SK-N-SH treated with all-trans-retinoic acid at 6 μM for 48 hours (cell line): Measurements from ENCODE around the gene TMEM185B.

Experiments
- ATAC-seq: fragments of 200-7000 bp; cut with Tn5 transposase; 3 replicates; pipeline ENCODE4 v1.9.1; 2020; ENCODE audit warnings: mild to moderate bottlenecking, moderate library complexity
- ARNTL ChIP-seq: fragments of 450-650 bp; formaldehyde crosslinking; IDR thresholded peaks from 2 replicates; pipeline ENCODE4 v1.5.0; 2020; ENCODE audit warnings: low read depth, mild to moderate bottlenecking, moderate library complexity, borderline replicate concordance
- BACH2 ChIP-seq: fragments of 250-450 bp; sonication (Bioruptor Pico); IDR thresholded peaks from 2 replicates; pipeline ENCODE4 v1.9.0; 2021; ENCODE audit warnings: mild to moderate bottlenecking, borderline replicate concordance
- CSDC2 ChIP-seq: fragments of 250-450 bp; sonication (Bioruptor Pico); IDR thresholded peaks from 2 replicates; pipeline ENCODE4 v1.5.0; 2020; ENCODE audit warnings: mild to moderate bottlenecking, moderate library complexity
- ESRRG ChIP-seq: fragments of 250-450 bp; sonication (Bioruptor Pico); IDR thresholded peaks from 2 replicates; pipeline ENCODE4 v1.6.1; 2021; ENCODE audit warnings: mild to moderate bottlenecking
- GLIS3 ChIP-seq: fragments of 250-450 bp; sonication (Bioruptor Pico); IDR thresholded peaks from 2 replicates; pipeline ENCODE4 v1.5.0; 2020; ENCODE audit warnings: mild to moderate bottlenecking, moderate library complexity
- ISL1 ChIP-seq: fragments of 250-450 bp; sonication (Bioruptor Pico); IDR thresholded peaks from 2 replicates; pipeline ENCODE4 v2.1.2; 2022; ENCODE audit warnings: mild to moderate bottlenecking, moderate library complexity
- OSR1 ChIP-seq: fragments of 250-450 bp; sonication (Bioruptor Pico); IDR thresholded peaks from 2 replicates; pipeline ENCODE4 v1.8.0; 2022; ENCODE audit warnings: moderate library complexity, mild to moderate bottlenecking, inconsistent platforms
- PPARA ChIP-seq: fragments of 250-450 bp; sonication (Bioruptor Pico); IDR thresholded peaks from 2 replicates; pipeline ENCODE4 v1.5.0; 2020; ENCODE audit warnings: mild to moderate bottlenecking, borderline replicate concordance
- RARB ChIP-seq: fragments of 250-450 bp; sonication (Bioruptor Pico); IDR thresholded peaks from 2 replicates; pipeline ENCODE4 v1.8.0; 2021; ENCODE audit warnings: mild to moderate bottlenecking, moderate library complexity
- SNAI2 ChIP-seq: fragments of 250-450 bp; sonication (Bioruptor Pico); IDR thresholded peaks from 2 replicates; pipeline ENCODE4 v1.5.0; 2020; ENCODE audit warnings: mild to moderate bottlenecking, moderate library complexity
- TCF4 ChIP-seq: fragments of 250-450 bp; sonication (Bioruptor Pico); IDR thresholded peaks from 2 replicates; pipeline ENCODE4 v1.8.0; 2021; ENCODE audit warnings: mild to moderate bottlenecking, moderate library complexity, borderline replicate concordance
- TOX ChIP-seq: fragments of 250-450 bp; sonication (Bioruptor Pico); IDR thresholded peaks from 2 replicates; pipeline ENCODE4 v1.8.0; 2021; ENCODE audit warnings: mild to moderate bottlenecking, moderate library complexity, borderline replicate concordance
- ZC3H10 ChIP-seq: fragments of 250-450 bp; sonication (Bioruptor Pico); IDR thresholded peaks from 2 replicates; pipeline ENCODE4 v1.5.1; 2021; ENCODE audit warnings: mild to moderate bottlenecking, moderate library complexity
- ZFP3 ChIP-seq: fragments of 250-450 bp; sonication (Bioruptor Pico); IDR thresholded peaks from 2 replicates; pipeline ENCODE4 v1.5.0; 2020; ENCODE audit warnings: mild to moderate bottlenecking, moderate library complexity
- ZFP30 ChIP-seq: fragments of 450-650 bp; formaldehyde crosslinking; IDR thresholded peaks from 2 replicates; pipeline ENCODE4 v1.5.0; 2022; ENCODE audit warnings: mild to moderate bottlenecking, moderate library complexity
- ZNF565 ChIP-seq: fragments of 450-650 bp; formaldehyde crosslinking; conservative IDR thresholded peaks from 2 replicates; pipeline ENCODE4 v1.5.0; 2020; ENCODE audit warnings: low read depth, mild to moderate bottlenecking, moderate library complexity
- ZNF70 ChIP-seq: fragments of 450-650 bp; formaldehyde crosslinking; IDR thresholded peaks from 2 replicates; pipeline ENCODE4 v1.5.0; 2020; ENCODE audit warnings: mild to moderate bottlenecking, moderate library complexity
- ZNF8 ChIP-seq: fragments of 450-650 bp; formaldehyde crosslinking; IDR thresholded peaks from 2 replicates; pipeline ENCODE4 v1.5.0; 2020; ENCODE audit warnings: mild to moderate bottlenecking, moderate library complexity
- TF ChIP-seq, protein P1 (sequence below): fragments of 250-450 bp; sonication (Bioruptor Pico); IDR thresholded peaks from 2 replicates; pipeline ENCODE4 v1.8.0; 2020; ENCODE audit warnings: mild to moderate bottlenecking, moderate library complexity, borderline replicate concordance
- TF ChIP-seq, protein P2 (sequence below): fragments of 250-450 bp; sonication (Bioruptor Pico); IDR thresholded peaks from 2 replicates; pipeline ENCODE4 v1.5.0; 2020; ENCODE audit warnings: mild to moderate bottlenecking, moderate library complexity
- TF ChIP-seq, protein P3 (sequence below): fragments of 250-450 bp; sonication (Bioruptor Pico); IDR thresholded peaks from 2 replicates; pipeline ENCODE4 v1.5.1; 2020; ENCODE audit warnings: low read depth, mild to moderate bottlenecking, moderate library complexity
- TF ChIP-seq, protein P4 (sequence below): fragments of 250-450 bp; sonication (Bioruptor Pico); IDR thresholded peaks from 2 replicates; pipeline ENCODE4 v1.5.1; 2021; ENCODE audit warnings: mild to moderate bottlenecking, moderate library complexity
- TF ChIP-seq, protein P5 (sequence below): fragments of 250-450 bp; sonication (Bioruptor Pico); IDR thresholded peaks from 2 replicates; pipeline ENCODE4 v1.8.0; 2021; ENCODE audit warnings: low read depth, mild to moderate bottlenecking, moderate library complexity, borderline replicate concordance

TMEM185B gene

DNA sequence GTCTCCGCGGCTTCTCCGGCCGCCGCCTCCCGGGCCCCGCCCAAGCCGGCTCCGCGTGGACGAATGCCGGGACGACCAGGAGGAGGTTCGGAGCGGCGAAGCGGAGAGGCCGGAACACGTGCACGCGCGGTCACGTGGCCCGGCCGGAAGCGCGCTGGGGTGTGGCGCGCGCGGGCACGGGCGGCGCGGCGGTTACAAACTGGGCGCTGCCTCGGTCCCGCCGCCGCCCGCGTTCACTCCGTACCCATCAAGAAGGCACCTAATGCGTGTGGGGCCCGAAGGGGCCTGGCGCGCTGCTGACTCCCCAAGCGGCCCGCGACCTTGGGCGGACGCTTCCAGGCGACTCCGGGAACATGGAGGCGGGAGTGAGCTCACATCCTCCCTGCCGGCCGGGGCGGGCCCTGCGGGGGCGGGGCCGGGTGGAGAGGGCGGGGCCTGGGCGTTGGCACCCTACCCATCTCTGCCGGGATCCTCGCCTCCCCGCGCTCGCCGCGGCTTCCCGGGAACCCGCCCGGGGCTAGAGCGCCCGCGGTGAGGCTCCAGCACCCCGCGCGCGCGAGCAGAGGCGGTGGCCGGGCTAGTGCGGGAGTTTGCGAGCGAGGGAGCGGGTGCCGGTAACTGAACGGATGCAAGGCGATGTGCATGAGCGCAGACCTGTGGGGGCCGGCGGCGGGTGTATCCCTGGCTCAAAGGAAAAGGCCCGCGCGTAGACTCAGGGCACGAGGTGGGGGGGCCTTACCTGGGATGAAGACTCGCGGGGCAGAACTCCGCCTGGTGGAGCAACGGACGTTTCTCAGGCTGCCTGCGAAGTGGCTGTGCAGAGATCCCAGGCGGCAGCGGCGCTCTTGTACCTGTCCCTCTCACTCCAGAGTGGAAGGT is at the start of gene TMEM185B:
TMEM185B (minus strand) TSS at position 367 of the 879 bp plus-strand sequence. CDS start 424 bp downstream, outside the sequence.
- ATAC-seq, result peak; percentile 95
- no peak for TF ChIP-seq OSR1
- peak; percentile 95 for TF ChIP-seq CSDC2
- TF ChIP-seq BACH2, result 0 out of 2 replicates have a peak, but pooled peaks have one; percentile 29
- TF ChIP-seq, protein P1, sequence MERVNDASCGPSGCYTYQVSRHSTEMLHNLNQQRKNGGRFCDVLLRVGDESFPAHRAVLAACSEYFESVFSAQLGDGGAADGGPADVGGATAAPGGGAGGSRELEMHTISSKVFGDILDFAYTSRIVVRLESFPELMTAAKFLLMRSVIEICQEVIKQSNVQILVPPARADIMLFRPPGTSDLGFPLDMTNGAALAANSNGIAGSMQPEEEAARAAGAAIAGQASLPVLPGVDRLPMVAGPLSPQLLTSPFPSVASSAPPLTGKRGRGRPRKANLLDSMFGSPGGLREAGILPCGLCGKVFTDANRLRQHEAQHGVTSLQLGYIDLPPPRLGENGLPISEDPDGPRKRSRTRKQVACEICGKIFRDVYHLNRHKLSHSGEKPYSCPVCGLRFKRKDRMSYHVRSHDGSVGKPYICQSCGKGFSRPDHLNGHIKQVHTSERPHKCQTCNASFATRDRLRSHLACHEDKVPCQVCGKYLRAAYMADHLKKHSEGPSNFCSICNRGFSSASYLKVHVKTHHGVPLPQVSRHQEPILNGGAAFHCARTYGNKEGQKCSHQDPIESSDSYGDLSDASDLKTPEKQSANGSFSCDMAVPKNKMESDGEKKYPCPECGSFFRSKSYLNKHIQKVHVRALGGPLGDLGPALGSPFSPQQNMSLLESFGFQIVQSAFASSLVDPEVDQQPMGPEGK (CRISPR knock-in tag), result no peak; the same call in none of the 2 replicates
- TF ChIP-seq, protein P2, sequence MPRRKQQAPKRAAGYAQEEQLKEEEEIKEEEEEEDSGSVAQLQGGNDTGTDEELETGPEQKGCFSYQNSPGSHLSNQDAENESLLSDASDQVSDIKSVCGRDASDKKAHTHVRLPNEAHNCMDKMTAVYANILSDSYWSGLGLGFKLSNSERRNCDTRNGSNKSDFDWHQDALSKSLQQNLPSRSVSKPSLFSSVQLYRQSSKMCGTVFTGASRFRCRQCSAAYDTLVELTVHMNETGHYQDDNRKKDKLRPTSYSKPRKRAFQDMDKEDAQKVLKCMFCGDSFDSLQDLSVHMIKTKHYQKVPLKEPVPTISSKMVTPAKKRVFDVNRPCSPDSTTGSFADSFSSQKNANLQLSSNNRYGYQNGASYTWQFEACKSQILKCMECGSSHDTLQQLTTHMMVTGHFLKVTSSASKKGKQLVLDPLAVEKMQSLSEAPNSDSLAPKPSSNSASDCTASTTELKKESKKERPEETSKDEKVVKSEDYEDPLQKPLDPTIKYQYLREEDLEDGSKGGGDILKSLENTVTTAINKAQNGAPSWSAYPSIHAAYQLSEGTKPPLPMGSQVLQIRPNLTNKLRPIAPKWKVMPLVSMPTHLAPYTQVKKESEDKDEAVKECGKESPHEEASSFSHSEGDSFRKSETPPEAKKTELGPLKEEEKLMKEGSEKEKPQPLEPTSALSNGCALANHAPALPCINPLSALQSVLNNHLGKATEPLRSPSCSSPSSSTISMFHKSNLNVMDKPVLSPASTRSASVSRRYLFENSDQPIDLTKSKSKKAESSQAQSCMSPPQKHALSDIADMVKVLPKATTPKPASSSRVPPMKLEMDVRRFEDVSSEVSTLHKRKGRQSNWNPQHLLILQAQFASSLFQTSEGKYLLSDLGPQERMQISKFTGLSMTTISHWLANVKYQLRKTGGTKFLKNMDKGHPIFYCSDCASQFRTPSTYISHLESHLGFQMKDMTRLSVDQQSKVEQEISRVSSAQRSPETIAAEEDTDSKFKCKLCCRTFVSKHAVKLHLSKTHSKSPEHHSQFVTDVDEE (CRISPR knock-in tag), result peak; percentile 94
- TF ChIP-seq TOX, result no peak
- TF ChIP-seq RARB (CRISPR knock-in tag), result no peak
- no peak for TF ChIP-seq ZFP30 (CRISPR knock-in tag)
- TF ChIP-seq, protein P3, sequence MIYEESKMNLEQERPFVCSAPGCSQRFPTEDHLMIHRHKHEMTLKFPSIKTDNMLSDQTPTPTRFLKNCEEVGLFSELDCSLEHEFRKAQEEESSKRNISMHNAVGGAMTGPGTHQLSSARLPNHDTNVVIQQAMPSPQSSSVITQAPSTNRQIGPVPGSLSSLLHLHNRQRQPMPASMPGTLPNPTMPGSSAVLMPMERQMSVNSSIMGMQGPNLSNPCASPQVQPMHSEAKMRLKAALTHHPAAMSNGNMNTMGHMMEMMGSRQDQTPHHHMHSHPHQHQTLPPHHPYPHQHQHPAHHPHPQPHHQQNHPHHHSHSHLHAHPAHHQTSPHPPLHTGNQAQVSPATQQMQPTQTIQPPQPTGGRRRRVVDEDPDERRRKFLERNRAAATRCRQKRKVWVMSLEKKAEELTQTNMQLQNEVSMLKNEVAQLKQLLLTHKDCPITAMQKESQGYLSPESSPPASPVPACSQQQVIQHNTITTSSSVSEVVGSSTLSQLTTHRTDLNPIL, result no peak
- TF ChIP-seq, protein P4, sequence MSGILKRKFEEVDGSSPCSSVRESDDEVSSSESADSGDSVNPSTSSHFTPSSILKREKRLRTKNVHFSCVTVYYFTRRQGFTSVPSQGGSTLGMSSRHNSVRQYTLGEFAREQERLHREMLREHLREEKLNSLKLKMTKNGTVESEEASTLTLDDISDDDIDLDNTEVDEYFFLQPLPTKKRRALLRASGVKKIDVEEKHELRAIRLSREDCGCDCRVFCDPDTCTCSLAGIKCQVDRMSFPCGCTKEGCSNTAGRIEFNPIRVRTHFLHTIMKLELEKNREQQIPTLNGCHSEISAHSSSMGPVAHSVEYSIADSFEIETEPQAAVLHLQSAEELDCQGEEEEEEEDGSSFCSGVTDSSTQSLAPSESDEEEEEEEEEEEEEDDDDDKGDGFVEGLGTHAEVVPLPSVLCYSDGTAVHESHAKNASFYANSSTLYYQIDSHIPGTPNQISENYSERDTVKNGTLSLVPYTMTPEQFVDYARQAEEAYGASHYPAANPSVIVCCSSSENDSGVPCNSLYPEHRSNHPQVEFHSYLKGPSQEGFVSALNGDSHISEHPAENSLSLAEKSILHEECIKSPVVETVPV (CRISPR knock-in tag), result no peak
- TF ChIP-seq ZC3H10, result no peak
- peak; percentile 74 for TF ChIP-seq ZFP3
- peak; percentile 53; the same call in 1 of the 2 replicates for TF ChIP-seq ZNF8
- TF ChIP-seq ZNF565 (CRISPR knock-in tag), result no peak; the same call in 1 of the 2 replicates
- TF ChIP-seq TCF4 (CRISPR knock-in tag), result no peak
- no peak for TF ChIP-seq GLIS3 (CRISPR knock-in tag)
- TF ChIP-seq, protein P5, sequence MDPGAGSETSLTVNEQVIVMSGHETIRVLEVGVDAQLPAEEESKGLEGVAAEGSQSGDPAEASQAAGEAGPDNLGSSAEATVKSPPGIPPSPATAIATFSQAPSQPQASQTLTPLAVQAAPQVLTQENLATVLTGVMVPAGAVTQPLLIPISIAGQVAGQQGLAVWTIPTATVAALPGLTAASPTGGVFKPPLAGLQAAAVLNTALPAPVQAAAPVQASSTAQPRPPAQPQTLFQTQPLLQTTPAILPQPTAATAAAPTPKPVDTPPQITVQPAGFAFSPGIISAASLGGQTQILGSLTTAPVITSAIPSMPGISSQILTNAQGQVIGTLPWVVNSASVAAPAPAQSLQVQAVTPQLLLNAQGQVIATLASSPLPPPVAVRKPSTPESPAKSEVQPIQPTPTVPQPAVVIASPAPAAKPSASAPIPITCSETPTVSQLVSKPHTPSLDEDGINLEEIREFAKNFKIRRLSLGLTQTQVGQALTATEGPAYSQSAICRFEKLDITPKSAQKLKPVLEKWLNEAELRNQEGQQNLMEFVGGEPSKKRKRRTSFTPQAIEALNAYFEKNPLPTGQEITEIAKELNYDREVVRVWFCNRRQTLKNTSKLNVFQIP (CRISPR knock-in tag), result no peak
- peak; percentile 74; the same call in 1 of the 2 replicates for TF ChIP-seq SNAI2 (CRISPR knock-in tag)
- peak; percentile 92 for TF ChIP-seq ARNTL (CRISPR knock-in tag)
- TF ChIP-seq ISL1 (CRISPR knock-in tag), result peak; percentile 31; the same call in 1 of the 2 replicates
- TF ChIP-seq ESRRG (CRISPR knock-in tag), result 0 out of 2 replicates have a peak, but pooled peaks have one; percentile 39
- TF ChIP-seq ZNF70 (CRISPR knock-in tag), result no peak
- TF ChIP-seq PPARA, result peak; percentile 31; the same call in 1 of the 2 replicates
- TF ChIP-seq, all 23 proteins: peak for 10
